ENCODE measurements around the gene CAPZA2.

Gene CAPZA2

DNA sequence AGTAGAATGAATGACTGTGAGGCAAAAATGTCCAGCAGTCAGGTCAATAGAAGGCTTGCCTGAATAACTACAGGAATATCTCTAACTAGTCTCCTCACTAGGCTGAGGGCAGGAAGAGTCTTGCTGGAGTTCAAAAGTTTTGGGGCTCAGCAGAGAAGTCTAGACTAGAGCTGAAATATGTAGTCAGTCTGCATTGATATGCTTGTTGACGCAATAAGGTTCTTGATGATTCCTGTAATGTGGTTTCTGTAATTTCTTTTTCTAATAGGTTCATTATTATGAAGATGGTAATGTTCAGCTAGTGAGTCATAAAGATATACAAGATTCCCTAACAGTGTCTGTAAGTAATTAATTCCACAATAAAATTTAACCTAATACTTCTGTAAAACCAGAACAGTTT, 49.4 kb downstream of the CAPZA2 start:
- ChIA-PET CTCF (interaction anchor here (0.7 to 1.6 kb wide), 5 partner anchors 9 to 213 kb away, joined by 3 to 7 read pairs (median 4); no protein-coding TSS in a partner anchor), POLR2A (interaction anchor here (0.6 kb wide), 1 partner anchor 50 kb away, joined by 3 read pairs; no protein-coding TSS in a partner anchor)
- peak; percentile 19 for DNase-seq (ENCODE audit: low read depth, low spot score)
- H3K4me3 ChIP-seq (ENCODE audit: low read depth, low read length) = no peak overlapping the region
- TF ChIP-seq, protein P1, sequence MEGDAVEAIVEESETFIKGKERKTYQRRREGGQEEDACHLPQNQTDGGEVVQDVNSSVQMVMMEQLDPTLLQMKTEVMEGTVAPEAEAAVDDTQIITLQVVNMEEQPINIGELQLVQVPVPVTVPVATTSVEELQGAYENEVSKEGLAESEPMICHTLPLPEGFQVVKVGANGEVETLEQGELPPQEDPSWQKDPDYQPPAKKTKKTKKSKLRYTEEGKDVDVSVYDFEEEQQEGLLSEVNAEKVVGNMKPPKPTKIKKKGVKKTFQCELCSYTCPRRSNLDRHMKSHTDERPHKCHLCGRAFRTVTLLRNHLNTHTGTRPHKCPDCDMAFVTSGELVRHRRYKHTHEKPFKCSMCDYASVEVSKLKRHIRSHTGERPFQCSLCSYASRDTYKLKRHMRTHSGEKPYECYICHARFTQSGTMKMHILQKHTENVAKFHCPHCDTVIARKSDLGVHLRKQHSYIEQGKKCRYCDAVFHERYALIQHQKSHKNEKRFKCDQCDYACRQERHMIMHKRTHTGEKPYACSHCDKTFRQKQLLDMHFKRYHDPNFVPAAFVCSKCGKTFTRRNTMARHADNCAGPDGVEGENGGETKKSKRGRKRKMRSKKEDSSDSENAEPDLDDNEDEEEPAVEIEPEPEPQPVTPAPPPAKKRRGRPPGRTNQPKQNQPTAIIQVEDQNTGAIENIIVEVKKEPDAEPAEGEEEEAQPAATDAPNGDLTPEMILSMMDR (IDR thresholded peaks at IDR 0.05; ENCODE audit: insufficient read depth, low read length, missing control alignments) = no peak

DNA sequence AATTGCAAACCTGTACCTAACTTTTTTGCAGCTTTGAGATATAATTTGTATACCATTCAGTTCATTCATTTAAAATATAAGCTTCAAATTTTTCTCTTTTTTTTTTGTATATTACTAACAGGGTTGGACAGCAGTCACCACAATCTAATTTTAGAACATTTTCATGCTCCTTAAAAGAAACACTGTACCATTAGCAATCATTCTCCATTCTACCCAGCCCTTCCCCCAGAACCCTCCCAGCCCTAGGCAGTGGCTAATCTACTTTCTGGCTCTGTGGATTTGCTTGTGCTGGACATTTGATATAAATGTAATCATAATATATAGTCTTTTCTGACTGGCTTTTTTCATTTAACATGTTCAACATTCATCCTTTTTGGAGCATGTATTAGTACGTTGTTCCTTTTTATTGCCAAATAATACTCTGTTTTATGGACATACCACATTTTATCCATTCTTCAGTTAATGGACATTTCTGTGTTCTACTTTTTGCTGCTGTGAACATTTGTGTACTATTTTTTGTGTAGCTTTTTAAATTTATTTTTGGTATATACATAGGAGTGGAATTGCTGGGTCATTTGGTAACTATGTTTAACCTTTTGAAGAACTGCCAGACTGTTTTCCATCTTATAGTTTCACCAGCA, 50.0 kb downstream of the CAPZA2 start:
- TF ChIP-seq, protein P1 (IDR thresholded peaks at IDR 0.05; ENCODE audit: insufficient read depth, low read length, missing control alignments) = no peak
- POLR2A ChIA-PET = interaction anchor here (0.6 kb wide), 1 partner anchor 51 kb away, joined by 3 read pairs; no protein-coding TSS in a partner anchor
- CTCF ChIA-PET = interaction anchor here (0.7 to 1.6 kb wide), 4 partner anchors 8 to 127 kb away, joined by 3 to 7 read pairs (median 4); no protein-coding TSS in a partner anchor
- no peak for DNase-seq (ENCODE audit: low read depth, low spot score)
- no peak overlapping the region for H3K4me3 ChIP-seq (ENCODE audit: low read depth, low read length)

DNA sequence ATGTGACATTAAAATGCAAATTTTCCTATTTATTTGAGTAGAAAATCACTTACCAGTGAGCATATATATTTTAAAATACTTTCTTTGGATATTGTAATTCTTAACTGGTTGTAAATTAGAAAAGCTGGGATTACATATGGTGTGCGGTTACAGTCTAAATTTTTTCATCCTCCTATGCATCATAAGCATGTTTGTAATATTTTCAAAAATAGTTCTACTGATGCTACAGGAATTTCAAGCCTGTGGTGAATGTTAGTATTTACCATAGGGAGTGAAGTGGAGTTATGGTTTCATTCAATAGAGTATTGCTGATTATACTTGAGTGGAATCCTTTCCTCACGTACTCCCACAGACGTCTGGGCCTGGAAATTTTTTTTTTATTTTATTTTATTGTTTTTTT, 56.3 kb downstream of the CAPZA2 start:
- peak; percentile 45 for DNase-seq (ENCODE audit: low read depth, low spot score)
- no peak overlapping the region for H3K4me3 ChIP-seq (ENCODE audit: low read depth, low read length)
- TF ChIP-seq, protein P1 (IDR thresholded peaks at IDR 0.05; ENCODE audit: insufficient read depth, low read length, missing control alignments) = no peak
- ChIA-PET POLR2A (no interaction called here), CTCF (interaction anchor here (1.4 to 4.5 kb wide), 2 partner anchors 12 to 209 kb away, joined by 4 to 35 read pairs; no protein-coding TSS in a partner anchor)

DNA sequence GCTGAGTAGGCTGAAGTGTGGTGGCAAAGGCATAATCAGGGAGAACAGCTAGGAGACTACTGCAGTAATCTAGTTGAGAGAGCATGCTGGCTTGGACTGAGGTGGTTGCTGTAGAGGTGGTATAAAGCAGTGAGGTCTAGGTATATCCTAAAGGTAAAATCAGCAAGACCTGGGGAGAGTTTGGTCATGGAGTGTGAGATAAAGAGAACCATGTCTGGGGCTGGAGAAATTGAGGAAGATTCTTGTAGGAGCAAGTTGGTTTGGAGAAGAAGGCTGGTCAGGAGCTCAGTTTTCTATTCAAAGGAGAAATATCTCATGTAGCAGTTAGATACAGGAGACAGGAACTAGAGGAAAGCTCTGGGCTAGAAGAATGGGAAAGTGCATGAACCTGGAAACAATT, 58.0 kb downstream of the CAPZA2 start:
- DNase-seq (ENCODE audit: low read depth, low spot score) = no peak
- H3K4me3 ChIP-seq (ENCODE audit: low read depth, low read length) = no peak overlapping the region
- CTCF ChIA-PET = interaction anchor here (1.4 to 1.7 kb wide), 3 partner anchors 9 to 207 kb away, joined by 4 to 19 read pairs (median 4); no protein-coding TSS in a partner anchor
- POLR2A ChIA-PET = no interaction called here
- TF ChIP-seq, protein P1 (IDR thresholded peaks at IDR 0.05; ENCODE audit: insufficient read depth, low read length, missing control alignments) = no peak

DNA sequence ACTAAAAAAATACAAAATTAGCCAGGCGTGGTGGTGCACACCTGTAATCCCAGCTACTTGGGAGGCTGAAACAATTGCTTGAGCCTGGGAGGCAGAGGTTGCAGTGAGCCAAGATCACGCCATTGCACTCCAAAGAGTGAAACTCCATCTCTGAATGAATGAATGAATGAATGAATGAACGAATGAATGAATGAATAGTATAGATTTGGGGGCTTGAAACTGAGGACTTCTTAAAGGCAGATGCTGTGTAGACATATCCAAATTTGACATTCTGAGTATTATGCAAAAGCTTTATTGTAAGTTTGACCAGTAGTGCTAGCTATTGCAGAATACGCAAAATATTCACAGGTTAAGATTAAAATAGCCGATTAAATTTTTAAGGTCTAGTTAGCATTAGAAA, 60.2 kb downstream of the CAPZA2 start:
- TF ChIP-seq, protein P1 (IDR thresholded peaks at IDR 0.05; ENCODE audit: insufficient read depth, low read length, missing control alignments) = no peak
- no peak overlapping the region for H3K4me3 ChIP-seq (ENCODE audit: low read depth, low read length)
- CTCF ChIA-PET = interaction anchor here (12.4 kb wide), 1 partner anchor 199 kb away, joined by 255 read pairs; no protein-coding TSS in a partner anchor
- POLR2A ChIA-PET = no interaction called here
- no peak for DNase-seq (ENCODE audit: low read depth, low spot score)

DNA sequence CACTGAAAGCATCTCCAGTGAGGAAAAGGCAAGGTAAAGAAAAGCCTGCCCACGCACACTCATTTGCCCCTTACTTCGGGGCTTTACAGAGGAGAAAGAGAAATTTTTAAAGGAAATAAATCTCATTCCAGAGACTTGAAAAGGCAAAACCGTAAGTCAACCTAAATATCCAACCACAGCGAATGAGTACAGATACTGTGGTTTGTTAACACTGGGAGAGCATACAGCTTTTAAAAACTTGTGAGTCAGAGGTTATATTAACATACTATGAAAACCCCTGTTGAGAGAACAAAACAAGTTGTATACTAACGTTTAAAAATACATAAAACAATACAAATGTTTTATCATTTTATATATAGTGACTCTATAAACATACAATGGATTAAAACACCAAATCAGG, 62.4 kb downstream of the CAPZA2 start:
- ChIA-PET POLR2A (interaction anchor here (0.6 to 1.0 kb wide), 2 partner anchors 54 to 399 kb away, joined by 3 read pairs; partner anchors contain the start of gene WNT2), CTCF (interaction anchor here (1.7 to 12.4 kb wide), 2 partner anchors 11 to 197 kb away, joined by 3 to 255 read pairs; no protein-coding TSS in a partner anchor)
- TF ChIP-seq, protein P1 (IDR thresholded peaks at IDR 0.05; ENCODE audit: insufficient read depth, low read length, missing control alignments) = no peak
- H3K4me3 ChIP-seq (ENCODE audit: low read depth, low read length) = no peak overlapping the region
- DNase-seq (ENCODE audit: low read depth, low spot score) = no peak

Data from AG04449 (cell line).